GM21390 (cell line): ENCODE measurements around the gene SEC31A.
"Not testable (repeated sequence)": the region's sequence is repeated elsewhere in the genome, so short reads cannot be mapped to it uniquely, and the experiment has no call there.

Experiments
- ATAC-seq: cut with Tn5 transposase; IDR thresholded peaks from one replicate; pipeline ENCODE4 v1.9.1; 2021; ENCODE audit not compliant: unreplicated experiment

Gene SEC31A

GRCh38 chr4:82833696-82834313 lies 57.1 kb downstream of the SEC31A start:
- ATAC-seq = no peak

- ATAC-seq = not testable (repeated sequence)
Observed at GRCh38 chr4:82833060-82833459, 57.9 kb downstream of the SEC31A start.

GRCh38 chr4:82825425-82825824 lies 65.5 kb downstream of the SEC31A start:
- no peak for ATAC-seq

DNA sequence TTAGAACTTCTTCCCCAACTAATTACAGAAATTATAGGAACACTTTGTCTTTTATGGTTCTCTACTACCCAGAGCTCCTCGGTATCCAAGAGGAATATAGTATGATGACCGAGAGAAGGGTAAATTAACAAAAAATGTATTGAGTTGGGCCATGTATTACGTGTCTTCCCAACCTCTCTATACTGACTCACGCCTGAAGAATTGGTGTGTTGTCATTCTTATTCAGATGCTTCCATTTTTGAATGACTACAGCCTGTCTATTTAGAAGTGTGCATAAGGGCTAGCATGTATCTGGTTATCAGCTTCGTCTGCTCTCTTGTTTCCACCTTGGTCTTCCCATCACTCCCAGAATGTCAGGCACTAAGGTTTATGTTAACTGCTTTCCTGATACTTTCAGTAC lies 67.9 kb downstream of the SEC31A start:
- no peak for ATAC-seq

DNA sequence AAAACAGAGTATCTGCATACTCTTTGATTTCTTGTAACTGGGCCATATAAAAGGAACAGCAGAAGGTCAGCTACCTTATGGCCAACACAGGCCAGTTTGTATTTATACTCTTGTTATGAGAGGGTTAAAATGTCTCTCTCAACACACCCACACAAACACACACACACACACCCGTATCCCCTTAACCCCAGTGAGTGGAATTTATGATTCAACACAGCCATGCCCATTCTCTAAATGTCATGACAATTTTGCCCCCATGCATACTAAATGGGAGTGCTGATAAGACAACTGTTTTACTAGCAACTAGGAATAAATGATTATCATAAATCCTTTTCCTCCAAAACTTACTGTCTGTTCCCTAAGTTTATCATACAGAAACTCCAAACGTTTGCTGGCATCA lies 70.3 kb downstream of the SEC31A start:
- ATAC-seq = no peak

GRCh38 chr4:82818664-82819662 lies 72.0 kb downstream of the SEC31A start:
- ATAC-seq = peak; percentile 76

DNA sequence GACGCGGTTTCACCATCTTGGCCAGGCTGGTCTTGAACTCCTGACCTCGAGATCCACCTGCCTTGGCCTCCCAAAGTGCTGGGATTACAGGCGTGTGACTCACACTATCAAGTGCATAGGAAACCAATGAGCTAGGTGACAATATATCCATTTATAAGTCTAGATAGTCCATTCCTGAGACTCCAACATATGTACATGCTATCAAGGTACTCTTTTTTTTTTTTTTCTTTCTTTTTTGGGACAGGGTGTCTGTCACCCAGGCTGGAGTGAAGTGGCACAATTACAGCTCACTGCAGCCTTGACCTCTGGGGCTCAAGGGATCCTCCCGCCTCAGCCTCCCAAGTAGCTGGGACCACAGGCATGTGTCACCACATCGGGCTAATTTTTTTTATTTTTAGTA lies 74.1 kb downstream of the SEC31A start:
- ATAC-seq = not testable (repeated sequence)

- ATAC-seq = no peak
Observed at GRCh38 chr4:82814034-82814433, 76.9 kb downstream of the SEC31A start.

DNA sequence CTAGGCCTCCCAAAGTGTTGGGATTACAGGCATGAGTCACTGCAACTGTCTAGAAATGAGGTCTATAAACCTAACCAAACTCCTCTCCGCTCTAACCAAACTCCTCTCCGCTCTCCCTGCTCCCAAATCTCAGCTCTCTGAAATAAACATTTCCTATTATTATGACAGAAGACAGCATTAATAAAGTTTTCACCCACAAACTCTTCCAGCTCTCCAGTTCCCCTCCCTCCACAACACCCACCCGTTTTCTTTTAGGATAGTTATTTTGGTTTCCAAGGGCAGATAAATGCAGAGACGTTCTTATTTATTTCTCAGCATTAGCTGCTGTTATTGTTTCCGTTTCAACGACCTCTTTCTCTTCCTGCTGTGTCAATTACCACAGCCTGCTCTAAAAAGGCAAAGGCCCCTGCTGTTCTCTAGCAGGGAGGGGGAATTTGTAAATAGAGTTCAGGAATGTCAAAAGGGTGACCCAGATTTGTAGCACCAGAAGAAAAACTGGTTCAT lies 79.1 kb downstream of the SEC31A start:
- no peak for ATAC-seq

DNA sequence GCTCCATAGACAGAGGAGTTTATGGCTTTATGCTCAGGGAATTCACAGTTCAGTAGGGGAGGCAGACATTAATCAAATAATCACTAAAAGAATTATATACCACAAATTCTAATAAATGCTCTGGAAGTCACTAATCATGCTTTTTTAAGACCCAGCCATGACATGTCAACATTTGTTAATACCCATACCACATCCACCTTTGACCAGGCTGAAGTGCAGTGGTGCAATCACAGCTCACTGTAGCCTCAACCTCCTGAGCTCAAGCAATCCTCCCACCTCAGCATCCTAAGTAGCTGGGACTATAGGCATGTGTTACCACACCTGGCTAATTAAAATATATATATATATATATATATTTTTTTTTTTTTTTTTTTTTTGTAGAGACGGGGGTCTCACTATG lies 79.6 kb downstream of the SEC31A start:
- no peak for ATAC-seq

DNA sequence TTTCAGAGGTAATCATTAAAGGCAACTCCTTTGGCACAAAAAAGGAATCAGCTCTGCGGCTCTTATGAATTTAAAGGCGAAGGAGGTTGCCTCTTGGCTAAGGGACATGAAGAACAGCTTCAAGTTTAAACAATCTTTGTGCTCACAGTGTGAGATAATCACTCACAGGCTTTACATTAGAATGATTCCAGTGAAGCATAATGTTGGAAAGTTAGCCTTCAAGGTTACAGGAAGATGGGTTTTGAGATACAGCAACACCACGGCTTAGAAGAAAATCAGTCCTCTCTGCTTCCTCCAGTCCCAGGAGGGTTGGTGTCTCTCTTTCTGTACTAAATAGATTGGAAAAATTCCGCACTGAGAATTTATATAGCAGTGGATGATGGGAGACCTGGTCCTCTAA lies 80.8 kb downstream of the SEC31A start:
- ATAC-seq = no peak

- ATAC-seq = no peak
Observed at GRCh38 chr4:82809619-82810018, 81.3 kb downstream of the SEC31A start.

GRCh38 chr4:82803746-82804145 lies 87.2 kb downstream of the SEC31A start:
- ATAC-seq = no peak

DNA sequence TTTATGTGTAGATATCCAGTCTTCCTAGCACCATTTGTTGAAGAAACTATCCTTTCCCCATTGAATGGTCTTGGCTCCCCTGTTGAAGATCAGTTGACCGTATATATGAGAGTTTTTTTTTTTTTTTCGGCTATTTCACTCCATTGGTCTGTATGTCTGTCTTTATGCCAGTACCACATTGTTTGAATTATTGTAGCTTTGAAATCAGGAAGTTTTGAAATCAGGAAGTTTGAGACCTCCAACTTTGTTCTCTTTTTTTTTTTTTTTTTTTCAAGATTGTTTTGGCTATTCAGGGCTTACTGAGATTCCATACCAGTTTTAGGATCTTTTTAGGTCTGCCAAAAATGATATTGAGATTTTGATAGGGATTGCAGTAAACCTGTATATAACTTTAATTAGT lies 88.0 kb downstream of the SEC31A start:
- no peak for ATAC-seq

DNA sequence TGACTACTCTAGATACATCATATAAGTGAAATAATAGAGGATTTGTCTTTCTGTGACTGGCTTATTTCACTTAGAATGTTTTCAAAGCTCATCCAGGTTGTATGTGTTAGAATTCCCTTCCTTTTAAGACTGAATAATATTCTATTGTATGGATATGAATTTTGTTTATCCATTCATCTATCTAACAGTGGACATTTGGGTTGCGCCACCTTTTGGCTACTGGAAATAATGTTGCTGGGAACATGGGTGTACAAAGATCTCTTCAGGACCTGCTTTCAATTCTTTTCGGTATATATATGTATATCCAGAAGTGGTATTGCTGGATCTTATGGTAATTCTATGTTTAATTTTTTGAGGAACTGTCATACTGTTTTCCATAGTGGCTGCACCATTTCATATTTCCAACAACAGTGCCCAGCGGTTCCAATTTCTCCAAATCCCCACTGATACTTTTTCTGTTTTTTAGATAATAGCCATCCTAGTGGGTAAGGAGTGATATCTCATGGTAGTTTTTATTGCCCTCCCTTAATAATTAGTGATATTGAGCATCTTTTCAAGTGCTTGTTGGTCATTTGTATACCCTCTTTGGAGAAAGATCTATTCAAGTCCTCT lies 88.9 kb downstream of the SEC31A start:
- ATAC-seq = no peak

- peak; percentile 26 for ATAC-seq
Observed at GRCh38 chr4:82799006-82799881, 91.7 kb downstream of the SEC31A start.

- ATAC-seq = peak; percentile 96
Observed at GRCh38 chr4:82798168-82799005, 92.6 kb downstream of the SEC31A start, which contains the start of gene SCD5. TSS of gene SCD5 (minus strand) at chr4:82798796. CDS start at chr4:82798537, 259 bp downstream.

GRCh38 chr4:82797405-82798111 lies 93.4 kb downstream of the SEC31A start:
- ATAC-seq = no peak

- ATAC-seq = no peak
Observed at GRCh38 chr4:82797040-82797404, 93.9 kb downstream of the SEC31A start.
